ENCODE data around the gene NEMP2.

GRCh38 chr2:190533175-190533967 lies 1.2 kb downstream of the NEMP2 start:
- TF ChIP-seq CTCF (IDR thresholded peaks at IDR 0.05; ENCODE audit: insufficient read depth, low read length) (no peak), POLR2AphosphoS5 (IDR thresholded peaks at IDR 0.05; ENCODE audit: low read depth) (no peak; the same call in 1 of the 2 replicates)

All from HL-60 (cell line).